Stimulated activated CD8-positive, alpha-beta memory T cell treated with anti-CD3 and anti-CD28 coated beads, Interleukin-12 subunit alpha, Interleukin-12 subunit beta, amount 100 ng/mL, for 1 hour (primary cell): ENCODE data around the gene HCST.
"Not testable (repeated sequence)": the region's sequence is repeated elsewhere in the genome, so short reads cannot be mapped to it uniquely, and the experiment has no call there.

Experiments
- DNase-seq: peaks from one replicate; pipeline ENCODE4 v3.0.0-alpha.2; 2020; ENCODE audit warnings: low read depth

HCST gene

DNA sequence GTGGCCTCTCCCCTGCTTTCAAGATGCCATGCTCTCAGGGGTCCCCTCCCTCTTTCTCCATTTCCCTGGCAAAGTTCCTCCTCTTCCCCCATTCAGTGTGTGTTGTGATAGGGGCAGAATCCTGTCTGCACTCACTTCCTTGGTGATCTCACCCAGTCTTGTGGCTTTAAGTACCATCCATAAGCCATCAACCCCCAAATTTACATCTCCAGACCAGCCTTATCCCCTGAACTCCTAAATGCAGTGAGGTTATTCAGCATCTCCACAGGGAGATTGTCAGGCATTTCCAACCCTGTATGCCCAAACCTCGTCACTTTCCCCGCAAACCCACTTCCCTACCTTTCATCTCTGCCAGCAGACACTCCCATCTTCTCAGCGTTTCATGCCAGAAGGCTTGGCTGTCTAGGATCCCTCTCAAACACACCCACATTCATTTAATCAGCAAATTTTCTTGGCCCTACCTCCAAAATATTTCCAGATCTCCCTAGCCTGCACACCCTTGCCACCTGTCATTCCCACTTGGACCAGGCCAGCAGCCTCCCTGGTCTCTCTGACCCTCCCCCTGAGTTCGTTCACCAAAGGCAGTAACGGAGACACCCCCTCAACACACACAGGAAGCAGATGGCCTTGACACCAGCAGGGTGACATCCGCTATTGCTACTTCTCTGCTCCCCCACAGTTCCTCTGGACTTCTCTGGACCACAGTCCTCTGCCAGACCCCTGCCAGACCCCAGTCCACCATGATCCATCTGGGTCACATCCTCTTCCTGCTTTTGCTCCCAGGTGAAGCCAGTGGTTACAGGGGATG is at the start of gene HCST:
HCST (plus strand) TSS at position 676 of the 808 bp plus-strand sequence; CDS start at position 741, 65 bp downstream.
- DNase-seq = no peak

- no peak for DNase-seq
Observed at GRCh38 chr19:35853038-35853756, 49.1 kb upstream of the HCST start.

- DNase-seq = no peak
Observed at GRCh38 chr19:35856546-35857149, 45.7 kb upstream of the HCST start, which contains the start of gene KIRREL2. KIRREL2 (plus strand) TSS chr19:35856911; CDS start chr19:35857120, 209 bp downstream.

- DNase-seq = no peak
Observed at GRCh38 chr19:35858311-35858710, 44.0 kb upstream of the HCST start.

- DNase-seq = no peak
Observed at GRCh38 chr19:35859414-35859813, 42.9 kb upstream of the HCST start.

- DNase-seq = no peak
Observed at GRCh38 chr19:35860436-35860817, 41.9 kb upstream of the HCST start.

DNA sequence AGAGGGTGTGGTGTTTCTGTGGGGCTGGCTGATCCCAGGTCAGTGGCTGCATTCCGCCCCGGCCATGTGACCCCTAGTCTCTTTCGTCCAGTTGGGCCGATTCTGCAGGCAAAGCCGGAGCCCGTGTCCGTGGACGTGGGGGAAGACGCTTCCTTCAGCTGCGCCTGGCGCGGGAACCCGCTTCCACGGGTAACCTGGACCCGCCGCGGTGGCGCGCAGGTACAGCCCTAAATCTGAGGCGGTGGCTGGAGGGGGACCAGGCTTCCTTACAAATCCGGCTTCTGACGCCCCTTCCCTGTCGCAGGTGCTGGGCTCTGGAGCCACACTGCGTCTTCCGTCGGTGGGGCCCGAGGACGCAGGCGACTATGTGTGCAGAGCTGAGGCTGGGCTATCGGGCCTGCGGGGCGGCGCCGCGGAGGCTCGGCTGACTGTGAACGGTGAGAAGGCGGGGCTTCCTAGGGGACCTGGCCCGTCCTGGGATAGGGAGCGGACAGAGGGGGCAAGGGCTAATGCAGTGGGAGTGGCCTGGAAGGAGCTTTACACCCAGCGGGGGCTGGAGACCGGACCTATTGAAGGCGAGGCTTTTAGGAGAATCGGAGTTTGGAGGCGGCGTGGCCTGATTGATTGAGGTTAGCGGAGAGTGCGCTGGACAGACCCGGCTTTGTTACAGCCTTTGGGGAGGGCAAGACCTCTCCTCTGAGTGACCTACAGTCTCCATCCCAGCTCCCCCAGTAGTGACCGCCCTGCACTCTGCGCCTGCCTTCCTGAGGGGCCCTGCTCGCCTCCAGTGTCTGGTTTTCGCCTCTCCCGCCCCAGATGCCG is 41.3 kb upstream of the HCST start:
- DNase-seq = no peak

DNA sequence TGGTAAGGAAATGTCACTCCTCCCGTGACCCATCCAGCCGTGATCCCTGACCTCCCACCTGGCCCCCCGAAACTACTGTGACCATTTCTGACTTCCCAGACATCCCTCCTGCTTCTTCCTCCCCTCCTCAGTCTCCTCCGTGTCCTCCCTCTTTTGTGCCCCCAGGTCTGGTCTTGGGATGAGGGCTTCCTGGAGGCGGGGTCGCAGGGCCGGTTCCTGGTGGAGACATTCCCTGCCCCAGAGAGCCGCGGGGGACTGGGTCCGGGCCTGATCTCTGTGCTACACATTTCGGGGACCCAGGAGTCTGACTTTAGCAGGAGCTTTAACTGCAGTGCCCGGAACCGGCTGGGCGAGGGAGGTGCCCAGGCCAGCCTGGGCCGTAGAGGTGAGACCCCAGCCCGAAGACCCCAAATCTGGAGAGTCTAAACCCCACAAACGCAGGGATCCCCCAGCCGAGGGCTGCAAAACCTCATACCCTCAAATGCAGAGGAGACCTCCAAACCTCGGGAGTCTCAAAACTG is 40.6 kb upstream of the HCST start:
- no peak for DNase-seq

GRCh38 chr19:35862528-35862927 is 39.8 kb upstream of the HCST start:
- DNase-seq = no peak

- no peak for DNase-seq
Observed at GRCh38 chr19:35863018-35863417, 39.3 kb upstream of the HCST start.

DNA sequence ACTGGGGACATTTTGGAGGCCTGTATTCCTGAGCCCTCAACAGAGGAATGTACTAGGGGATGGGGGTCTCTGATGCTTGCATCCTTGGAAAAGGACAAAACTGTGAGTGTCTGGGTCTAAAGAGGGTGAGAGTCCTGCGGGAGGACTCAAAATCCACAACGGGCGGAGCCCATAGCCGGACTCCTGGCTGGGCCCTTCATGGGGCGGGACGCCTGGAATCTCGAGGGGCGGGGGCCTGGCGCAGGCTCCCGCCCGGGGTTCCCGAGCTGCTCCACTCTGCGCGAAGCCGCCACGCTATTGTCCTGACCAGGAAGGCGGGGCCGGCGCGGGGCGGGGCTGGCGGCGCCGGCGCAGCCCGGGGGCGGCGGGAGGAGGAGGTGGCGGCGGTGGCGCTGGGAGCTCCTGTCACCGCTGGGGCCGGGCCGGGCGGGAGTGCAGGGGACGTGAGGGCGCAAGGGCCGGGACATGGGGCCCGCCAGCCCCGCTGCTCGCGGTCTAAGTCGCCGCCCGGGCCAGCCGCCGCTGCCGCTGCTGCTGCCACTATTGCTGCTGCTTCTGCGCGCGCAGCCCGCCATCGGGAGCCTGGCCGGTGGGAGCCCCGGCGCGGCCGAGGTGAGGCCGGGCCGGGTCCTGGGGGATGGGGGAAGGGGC is 34.0 kb upstream of the HCST start, which contains the start of gene APLP1:
APLP1 (plus strand) TSS at position 403 of the 651 bp plus-strand sequence; CDS start at position 466, 63 bp downstream.
- peak; percentile 47 for DNase-seq

GRCh38 chr19:35868823-35869326 is 33.5 kb upstream of the HCST start:
- DNase-seq = no peak

DNA sequence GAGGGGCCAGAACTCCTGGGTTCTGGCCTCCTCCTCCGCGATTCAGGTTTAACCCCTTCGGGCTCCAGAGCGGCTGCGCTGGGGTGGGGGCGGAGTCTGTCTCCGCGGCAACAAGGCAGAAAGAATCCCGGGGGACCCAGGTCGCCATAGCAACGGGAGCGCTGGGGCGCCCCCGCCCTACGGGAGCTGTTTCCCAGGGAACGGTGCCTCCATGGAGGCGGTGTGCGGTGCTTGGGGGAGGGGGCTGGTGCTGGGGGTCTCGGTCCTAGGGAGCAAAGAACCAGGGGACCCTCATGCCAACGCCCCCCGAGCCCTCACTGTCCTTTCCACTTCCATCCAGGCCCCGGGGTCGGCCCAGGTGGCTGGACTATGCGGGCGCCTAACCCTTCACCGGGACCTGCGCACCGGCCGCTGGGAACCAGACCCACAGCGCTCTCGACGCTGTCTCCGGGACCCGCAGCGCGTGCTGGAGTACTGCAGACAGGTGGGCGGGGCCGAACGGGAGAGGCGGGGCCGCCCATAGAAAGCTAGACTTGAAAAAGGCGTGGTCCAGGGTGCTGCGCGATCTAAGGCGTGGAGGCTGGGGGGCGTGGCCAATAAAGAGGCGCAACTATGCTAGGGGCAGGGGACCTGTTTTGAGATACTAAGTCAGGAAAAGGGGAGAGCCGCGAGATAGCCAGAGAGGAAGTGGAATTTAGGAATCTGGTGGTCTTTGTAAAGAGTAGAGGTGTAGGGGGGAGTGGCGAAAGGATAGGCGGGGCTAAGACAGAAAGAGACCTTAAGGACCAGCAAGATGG is 32.8 kb upstream of the HCST start:
- peak; percentile 43 for DNase-seq

- not testable (repeated sequence) for DNase-seq
Observed at GRCh38 chr19:35870124-35870736, 32.1 kb upstream of the HCST start.

- no peak for DNase-seq
Observed at GRCh38 chr19:35870798-35871197, 31.5 kb upstream of the HCST start.

GRCh38 chr19:35871611-35872010 is 30.7 kb upstream of the HCST start:
- no peak for DNase-seq

- no peak for DNase-seq
Observed at GRCh38 chr19:35872180-35872579, 30.1 kb upstream of the HCST start.

GRCh38 chr19:35874392-35874930 is 27.9 kb upstream of the HCST start:
- DNase-seq = no peak

DNA sequence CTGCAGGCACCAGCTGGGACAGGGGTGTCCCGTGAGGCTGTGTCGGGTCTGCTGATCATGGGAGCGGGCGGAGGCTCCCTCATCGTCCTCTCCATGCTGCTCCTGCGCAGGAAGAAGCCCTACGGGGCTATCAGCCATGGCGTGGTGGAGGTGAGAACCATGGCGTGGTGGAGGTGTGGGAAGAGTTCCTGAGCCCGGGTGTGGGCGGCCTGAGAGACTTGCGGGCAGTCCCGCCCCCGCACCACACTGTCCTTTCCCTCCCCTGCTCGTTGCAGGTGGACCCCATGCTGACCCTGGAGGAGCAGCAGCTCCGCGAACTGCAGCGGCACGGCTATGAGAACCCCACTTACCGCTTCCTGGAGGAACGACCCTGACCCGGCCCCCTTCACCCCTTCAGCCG is 23.3 kb upstream of the HCST start:
- DNase-seq = no peak
